GM18526 (cell line): ENCODE measurements around the gene AGRP.

ENCODE experiments used
- POLR2A ChIP-seq: IDR thresholded peaks from 3 replicates; pipeline ENCODE4 v1.6.1; 2011; ENCODE audit not compliant: insufficient read length; ENCODE audit errors: extremely low read depth

The AGRP gene

GRCh38 chr16:67445126-67445426 is 38.3 kb downstream of the AGRP start:
- TF ChIP-seq POLR2A: no peak

- TF ChIP-seq POLR2A: no peak
Observed at GRCh38 chr16:67444259-67445125, 38.9 kb downstream of the AGRP start.

GRCh38 chr16:67443265-67443664 is 40.1 kb downstream of the AGRP start:
- no peak for TF ChIP-seq POLR2A

- no peak for TF ChIP-seq POLR2A
Observed at GRCh38 chr16:67442581-67443255, 40.6 kb downstream of the AGRP start.

- TF ChIP-seq POLR2A: no peak
Observed at GRCh38 chr16:67441907-67442306, 41.4 kb downstream of the AGRP start.

GRCh38 chr16:67441271-67441753 is 42.0 kb downstream of the AGRP start:
- TF ChIP-seq POLR2A: no peak

- TF ChIP-seq POLR2A: no peak
Observed at GRCh38 chr16:67438824-67439393, 44.4 kb downstream of the AGRP start.

- no peak for TF ChIP-seq POLR2A
Observed at GRCh38 chr16:67438098-67438791, 45.1 kb downstream of the AGRP start.

- no peak for TF ChIP-seq POLR2A
Observed at GRCh38 chr16:67437513-67437912, 45.8 kb downstream of the AGRP start.

GRCh38 chr16:67436640-67437193 is 46.6 kb downstream of the AGRP start:
- peak; percentile 18 for TF ChIP-seq POLR2A

GRCh38 chr16:67435758-67436164 is 47.6 kb downstream of the AGRP start:
- no peak for TF ChIP-seq POLR2A

- no peak for TF ChIP-seq POLR2A
Observed at GRCh38 chr16:67433131-67433719, 50.1 kb downstream of the AGRP start.
